ENCODE measurements around the gene MCTP1.

GRCh38 chr5:94855543-94855942, 429.4 kb downstream of the MCTP1 start:
- TF ChIP-seq TGIF2 (CRISPR knock-in tag; IDR thresholded peaks at IDR 0.05): no peak
- TF ChIP-seq ZNF217 (CRISPR knock-in tag; IDR thresholded peaks at IDR 0.05): no peak
- no peak for TF ChIP-seq POLR2A (conservative IDR thresholded peaks at IDR 0.05)
- TF ChIP-seq PREB (CRISPR knock-in tag; IDR thresholded peaks at IDR 0.05): no peak
- TF ChIP-seq MEF2A (IDR thresholded peaks at IDR 0.05; ENCODE audit: control insufficient read depth, low read depth, low read length): no peak
